Measurements from ENCODE around the gene NDUFAF8. TPM values are rescaled to one million over a fixed set of nuclear protein-coding genes. Genes with fewer than 3 reads are reported as not detected.

NDUFAF8 gene
- total RNA-seq, 1 experiment from 2014 or later = 34.7 TPM

GRCh38 chr17:81198826-81199481 is 40.2 kb upstream of the NDUFAF8 start:
- Histone ChIP-seq H3K36me3 (ENCODE audit: insufficient read depth, low read length) (no peaks in the 10 kb centered on the region), H3K9me3 (ENCODE audit: low read length) (no peaks in the 10 kb centered on the region), H2AFZ (ENCODE audit: low read length) (no peak overlapping the region), H3K9ac (ENCODE audit: low read length) (no peak overlapping the region), H4K20me1 (ENCODE audit: insufficient read depth, low read depth, low read length) (0 out of 2 replicates have a peak, but pooled peaks cover 2% of the 10 kb centered on the region), H3K4me3 (ENCODE audit: low read length) (no peak overlapping the region), H3K79me2 (ENCODE audit: low read length) (no peaks in the 10 kb centered on the region), H3K4me1 (ENCODE audit: low read length) (peaks cover 6% of the 10 kb centered on the region), H3K9me2 (replicated peaks; ENCODE audit: insufficient read depth, low read length) (no peaks in the 10 kb centered on the region), H3K27ac (ENCODE audit: low read length) (no peak overlapping the region), H3K27me3 (ENCODE audit: low read length) (no peaks in the 10 kb centered on the region), H3K4me2 (ENCODE audit: low read depth, low read length, poor library complexity, severe bottlenecking) (no peak overlapping the region)
- no peak for DNase-seq

- Histone ChIP-seq H4K20me1 (ENCODE audit: insufficient read depth, low read depth, low read length) (0 out of 2 replicates have a peak, but pooled peaks cover 2% of the 10 kb centered on the region), H3K9me2 (replicated peaks; ENCODE audit: insufficient read depth, low read length) (no peaks in the 10 kb centered on the region), H3K4me2 (ENCODE audit: low read depth, low read length, poor library complexity, severe bottlenecking) (no peak overlapping the region), H3K9ac (ENCODE audit: low read length) (no peak overlapping the region), H3K4me1 (ENCODE audit: low read length) (peaks cover 6% of the 10 kb centered on the region), H3K27me3 (ENCODE audit: low read length) (no peaks in the 10 kb centered on the region), H3K9me3 (ENCODE audit: low read length) (no peaks in the 10 kb centered on the region), H2AFZ (ENCODE audit: low read length) (no peak overlapping the region), H3K4me3 (ENCODE audit: low read length) (no peak overlapping the region), H3K79me2 (ENCODE audit: low read length) (no peaks in the 10 kb centered on the region), H3K36me3 (ENCODE audit: insufficient read depth, low read length) (no peaks in the 10 kb centered on the region), H3K27ac (ENCODE audit: low read length) (no peak overlapping the region)
- no peak for DNase-seq
Measured at GRCh38 chr17:81199482-81199830, 39.7 kb upstream of the NDUFAF8 start.

GRCh38 chr17:81200201-81200600 is 38.9 kb upstream of the NDUFAF8 start:
- Histone ChIP-seq H3K4me3 (ENCODE audit: low read length) (no peak overlapping the region), H3K9me2 (replicated peaks; ENCODE audit: insufficient read depth, low read length) (no peaks in the 10 kb centered on the region), H3K27ac (ENCODE audit: low read length) (no peak overlapping the region), H3K27me3 (ENCODE audit: low read length) (no peaks in the 10 kb centered on the region), H2AFZ (ENCODE audit: low read length) (no peak overlapping the region), H3K4me1 (ENCODE audit: low read length) (peaks cover 6% of the 10 kb centered on the region), H3K36me3 (ENCODE audit: insufficient read depth, low read length) (no peaks in the 10 kb centered on the region), H3K79me2 (ENCODE audit: low read length) (no peaks in the 10 kb centered on the region), H3K4me2 (ENCODE audit: low read depth, low read length, poor library complexity, severe bottlenecking) (no peak overlapping the region), H4K20me1 (ENCODE audit: insufficient read depth, low read depth, low read length) (0 out of 2 replicates have a peak, but pooled peaks cover 2% of the 10 kb centered on the region), H3K9me3 (ENCODE audit: low read length) (no peaks in the 10 kb centered on the region), H3K9ac (ENCODE audit: low read length) (no peak overlapping the region)
- no peak for DNase-seq

GRCh38 chr17:81200695-81201580 is 38.2 kb upstream of the NDUFAF8 start:
- Histone ChIP-seq H3K9ac (ENCODE audit: low read length) (no peak overlapping the region), H3K4me2 (ENCODE audit: low read depth, low read length, poor library complexity, severe bottlenecking) (no peak overlapping the region), H3K27ac (ENCODE audit: low read length) (no peak overlapping the region), H3K4me3 (ENCODE audit: low read length) (no peak overlapping the region), H3K36me3 (ENCODE audit: insufficient read depth, low read length) (no peaks in the 10 kb centered on the region), H3K9me3 (ENCODE audit: low read length) (no peaks in the 10 kb centered on the region), H3K9me2 (replicated peaks; ENCODE audit: insufficient read depth, low read length) (no peaks in the 10 kb centered on the region), H2AFZ (ENCODE audit: low read length) (no peak overlapping the region), H3K27me3 (ENCODE audit: low read length) (no peaks in the 10 kb centered on the region), H3K79me2 (ENCODE audit: low read length) (no peaks in the 10 kb centered on the region), H3K4me1 (ENCODE audit: low read length) (peaks cover 6% of the 10 kb centered on the region), H4K20me1 (ENCODE audit: insufficient read depth, low read depth, low read length) (0 out of 2 replicates have a peak, but pooled peaks cover 2% of the 10 kb centered on the region)
- DNase-seq = peak; percentile 88

GRCh38 chr17:81202318-81202717 is 36.8 kb upstream of the NDUFAF8 start:
- H3K27ac ChIP-seq (ENCODE audit: low read length) = no peak overlapping the region
- no peak overlapping the region for H2AFZ ChIP-seq (ENCODE audit: low read length)
- no peak overlapping the region for H3K4me3 ChIP-seq (ENCODE audit: low read length)
- H3K9me3 ChIP-seq (ENCODE audit: low read length) = no peaks in the 10 kb centered on the region
- no peaks in the 10 kb centered on the region for H3K36me3 ChIP-seq (ENCODE audit: insufficient read depth, low read length)
- H3K9me2 ChIP-seq (replicated peaks; ENCODE audit: insufficient read depth, low read length) = no peaks in the 10 kb centered on the region
- H3K9ac ChIP-seq (ENCODE audit: low read length) = no peak overlapping the region
- 0 out of 2 replicates have a peak, but pooled peaks cover 2% of the 10 kb centered on the region for H4K20me1 ChIP-seq (ENCODE audit: insufficient read depth, low read depth, low read length)
- no peaks in the 10 kb centered on the region for H3K27me3 ChIP-seq (ENCODE audit: low read length)
- H3K4me2 ChIP-seq (ENCODE audit: low read depth, low read length, poor library complexity, severe bottlenecking) = no peak overlapping the region
- no peaks in the 10 kb centered on the region for H3K79me2 ChIP-seq (ENCODE audit: low read length)
- DNase-seq = no peak
- peaks cover 6% of the 10 kb centered on the region for H3K4me1 ChIP-seq (ENCODE audit: low read length)

- H3K4me2 ChIP-seq (ENCODE audit: low read depth, low read length, poor library complexity, severe bottlenecking) = no peak overlapping the region
- H3K9me3 ChIP-seq (ENCODE audit: low read length) = no peaks in the 10 kb centered on the region
- no peak overlapping the region for H3K4me3 ChIP-seq (ENCODE audit: low read length)
- no peaks in the 10 kb centered on the region for H3K36me3 ChIP-seq (ENCODE audit: insufficient read depth, low read length)
- no peak overlapping the region for H3K9ac ChIP-seq (ENCODE audit: low read length)
- no peak overlapping the region for H3K27ac ChIP-seq (ENCODE audit: low read length)
- no peaks in the 10 kb centered on the region for H3K9me2 ChIP-seq (replicated peaks; ENCODE audit: insufficient read depth, low read length)
- H3K4me1 ChIP-seq (ENCODE audit: low read length) = peaks cover 6% of the 10 kb centered on the region
- no peak overlapping the region for H2AFZ ChIP-seq (ENCODE audit: low read length)
- 0 out of 2 replicates have a peak, but pooled peaks cover 2% of the 10 kb centered on the region for H4K20me1 ChIP-seq (ENCODE audit: insufficient read depth, low read depth, low read length)
- no peaks in the 10 kb centered on the region for H3K27me3 ChIP-seq (ENCODE audit: low read length)
- DNase-seq = no peak
- H3K79me2 ChIP-seq (ENCODE audit: low read length) = no peaks in the 10 kb centered on the region
Measured at GRCh38 chr17:81203136-81203535, 36.0 kb upstream of the NDUFAF8 start.

GRCh38 chr17:81204578-81204977 is 34.5 kb upstream of the NDUFAF8 start:
- H3K36me3 ChIP-seq (ENCODE audit: insufficient read depth, low read length) = no peaks in the 10 kb centered on the region
- H2AFZ ChIP-seq (ENCODE audit: low read length) = no peak overlapping the region
- no peak overlapping the region for H3K4me3 ChIP-seq (ENCODE audit: low read length)
- H3K27ac ChIP-seq (ENCODE audit: low read length) = no peak overlapping the region
- H3K79me2 ChIP-seq (ENCODE audit: low read length) = no peaks in the 10 kb centered on the region
- H3K9me3 ChIP-seq (ENCODE audit: low read length) = no peaks in the 10 kb centered on the region
- H3K4me1 ChIP-seq (ENCODE audit: low read length) = peaks cover 6% of the 10 kb centered on the region
- H3K27me3 ChIP-seq (ENCODE audit: low read length) = no peaks in the 10 kb centered on the region
- H3K9ac ChIP-seq (ENCODE audit: low read length) = no peak overlapping the region
- no peak for DNase-seq
- H3K4me2 ChIP-seq (ENCODE audit: low read depth, low read length, poor library complexity, severe bottlenecking) = no peak overlapping the region
- 0 out of 2 replicates have a peak, but pooled peaks cover 2% of the 10 kb centered on the region for H4K20me1 ChIP-seq (ENCODE audit: insufficient read depth, low read depth, low read length)
- no peaks in the 10 kb centered on the region for H3K9me2 ChIP-seq (replicated peaks; ENCODE audit: insufficient read depth, low read length)

GRCh38 chr17:81206166-81206565 is 33.0 kb upstream of the NDUFAF8 start:
- no peaks in the 10 kb centered on the region for H3K79me2 ChIP-seq (ENCODE audit: low read length)
- H3K36me3 ChIP-seq (ENCODE audit: insufficient read depth, low read length) = no peaks in the 10 kb centered on the region
- peaks cover 3% of the 10 kb centered on the region for H3K4me1 ChIP-seq (ENCODE audit: low read length)
- H3K9ac ChIP-seq (ENCODE audit: low read length) = no peak overlapping the region
- H2AFZ ChIP-seq (ENCODE audit: low read length) = no peak overlapping the region
- H3K27me3 ChIP-seq (ENCODE audit: low read length) = no peaks in the 10 kb centered on the region
- H3K9me2 ChIP-seq (replicated peaks; ENCODE audit: insufficient read depth, low read length) = no peaks in the 10 kb centered on the region
- H3K4me3 ChIP-seq (ENCODE audit: low read length) = no peak overlapping the region
- H3K4me2 ChIP-seq (ENCODE audit: low read depth, low read length, poor library complexity, severe bottlenecking) = no peak overlapping the region
- no peak for DNase-seq
- H3K9me3 ChIP-seq (ENCODE audit: low read length) = no peaks in the 10 kb centered on the region
- H3K27ac ChIP-seq (ENCODE audit: low read length) = no peak overlapping the region
- no peaks in the 10 kb centered on the region for H4K20me1 ChIP-seq (ENCODE audit: insufficient read depth, low read depth, low read length)

Measured in Karpas-422 (cell line).